HG03457 (cell line): Measurements from ENCODE around the gene EBI3.
"Not testable (repeated sequence)": the region's sequence is repeated elsewhere in the genome, so short reads cannot be mapped to it uniquely, and the experiment has no call there.

Source experiments
- ATAC-seq: cut with Tn5 transposase; IDR thresholded peaks from one replicate; pipeline ENCODE4 v1.9.1; 2021; ENCODE audit warnings: moderate number of reproducible peaks; ENCODE audit not compliant: unreplicated experiment

The EBI3 gene

DNA sequence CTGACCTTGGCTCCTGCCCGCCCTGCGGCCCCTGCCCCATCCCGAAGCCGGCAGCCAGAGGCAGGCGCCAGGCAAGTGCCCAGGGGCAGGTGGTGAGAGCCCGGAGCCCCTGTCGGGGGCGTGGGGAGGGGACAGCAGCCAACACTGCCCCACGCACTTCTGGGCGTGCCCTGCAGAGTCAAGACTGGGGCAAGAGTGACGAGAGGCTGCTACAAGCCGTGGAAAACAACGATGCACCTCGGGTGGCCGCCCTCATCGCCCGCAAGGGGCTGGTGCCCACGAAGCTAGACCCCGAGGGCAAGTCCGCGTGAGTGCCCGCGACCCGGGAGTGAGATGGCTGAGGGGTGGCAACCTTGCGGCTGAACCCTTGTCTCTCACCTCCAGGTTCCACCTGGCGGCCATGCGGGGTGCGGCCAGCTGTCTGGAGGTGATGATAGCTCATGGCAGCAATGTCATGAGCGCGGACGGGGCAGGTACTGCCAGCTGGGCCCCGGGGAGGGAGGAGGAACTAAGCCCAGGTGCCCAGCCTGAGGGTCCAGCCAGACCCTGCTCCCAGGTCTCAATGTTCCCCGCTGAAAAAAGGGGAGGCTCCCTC lies 29.5 kb upstream of the EBI3 start:
- ATAC-seq: no peak

DNA sequence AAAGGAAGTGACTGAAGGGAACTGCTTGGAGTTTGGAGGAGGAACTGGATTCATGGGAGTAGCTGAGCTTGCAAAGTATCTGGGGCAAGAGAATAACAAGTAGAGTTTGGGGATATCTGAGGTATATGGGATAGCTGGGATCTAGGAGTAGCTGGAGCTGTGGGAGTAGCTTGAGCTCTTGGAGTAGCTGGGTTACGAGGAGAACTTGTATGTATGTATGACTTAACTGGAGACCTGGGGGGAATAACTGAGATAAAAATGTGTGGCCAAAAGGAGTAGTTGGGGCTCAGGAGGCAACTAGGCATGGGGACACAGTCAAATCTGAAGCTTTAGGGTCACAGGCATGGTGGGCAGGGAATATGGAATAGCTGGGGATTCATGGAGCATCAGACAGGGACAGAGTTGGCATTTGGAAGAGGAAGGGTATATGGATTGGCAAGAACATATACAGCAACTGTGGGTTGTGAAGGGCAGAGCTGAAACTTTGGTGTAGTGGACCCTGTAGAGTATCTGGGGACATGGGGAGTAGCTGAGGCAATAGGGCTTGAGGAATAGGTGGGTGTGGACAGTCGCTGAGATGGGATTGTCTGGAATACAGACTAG lies 28.3 kb upstream of the EBI3 start:
- ATAC-seq: no peak

DNA sequence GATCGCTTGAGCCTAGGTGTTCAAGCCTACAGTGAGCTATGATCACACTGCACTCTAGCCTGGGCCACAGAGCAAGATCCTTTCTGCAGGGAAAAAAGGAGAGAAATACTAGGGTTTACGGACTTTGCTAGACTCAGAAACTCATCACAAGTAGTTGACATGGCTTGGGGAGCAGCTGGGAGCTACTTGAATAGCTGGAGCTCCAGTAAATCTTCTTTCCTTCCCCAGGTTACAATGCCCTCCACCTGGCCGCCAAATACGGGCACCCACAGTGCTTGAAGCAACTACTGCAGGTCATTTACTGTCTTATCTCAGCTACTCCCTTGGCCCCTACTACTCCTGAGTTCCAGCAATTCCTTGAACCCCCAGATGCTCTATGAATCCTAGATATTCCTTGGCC lies 27.5 kb upstream of the EBI3 start:
- no peak for ATAC-seq

DNA sequence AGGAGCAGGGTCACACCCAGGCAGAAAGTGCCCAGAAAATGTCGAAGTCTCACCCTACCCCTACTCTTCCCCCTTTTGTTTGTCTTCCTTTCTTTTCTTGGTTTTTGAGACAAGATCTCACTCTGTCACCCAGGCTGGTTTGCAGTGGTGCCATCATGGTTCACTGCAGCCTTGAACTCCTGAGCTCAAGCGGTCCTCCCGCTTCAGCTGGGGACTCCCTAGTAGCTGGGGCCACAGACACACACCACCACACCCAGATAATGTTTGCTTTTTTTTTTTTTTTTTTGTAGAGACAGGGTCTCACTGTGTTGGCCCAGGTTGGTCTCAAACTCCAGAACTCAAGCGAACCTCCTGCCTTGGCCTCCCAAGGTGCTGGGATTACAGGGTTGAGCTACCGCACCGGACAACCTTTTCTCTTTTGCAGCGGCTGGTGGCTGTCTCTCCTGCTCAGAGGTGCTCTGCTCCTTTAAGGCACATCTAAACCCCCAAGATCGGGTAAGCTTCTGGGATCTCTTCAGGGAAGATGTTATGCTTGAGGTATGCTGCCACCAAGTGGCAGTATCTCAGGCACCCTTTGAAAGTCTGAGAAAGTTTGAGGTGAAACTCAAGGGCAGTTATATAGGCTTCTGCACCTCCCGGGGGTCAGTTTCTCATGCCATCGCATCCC lies 22.4 kb upstream of the EBI3 start:
- no peak for ATAC-seq

DNA sequence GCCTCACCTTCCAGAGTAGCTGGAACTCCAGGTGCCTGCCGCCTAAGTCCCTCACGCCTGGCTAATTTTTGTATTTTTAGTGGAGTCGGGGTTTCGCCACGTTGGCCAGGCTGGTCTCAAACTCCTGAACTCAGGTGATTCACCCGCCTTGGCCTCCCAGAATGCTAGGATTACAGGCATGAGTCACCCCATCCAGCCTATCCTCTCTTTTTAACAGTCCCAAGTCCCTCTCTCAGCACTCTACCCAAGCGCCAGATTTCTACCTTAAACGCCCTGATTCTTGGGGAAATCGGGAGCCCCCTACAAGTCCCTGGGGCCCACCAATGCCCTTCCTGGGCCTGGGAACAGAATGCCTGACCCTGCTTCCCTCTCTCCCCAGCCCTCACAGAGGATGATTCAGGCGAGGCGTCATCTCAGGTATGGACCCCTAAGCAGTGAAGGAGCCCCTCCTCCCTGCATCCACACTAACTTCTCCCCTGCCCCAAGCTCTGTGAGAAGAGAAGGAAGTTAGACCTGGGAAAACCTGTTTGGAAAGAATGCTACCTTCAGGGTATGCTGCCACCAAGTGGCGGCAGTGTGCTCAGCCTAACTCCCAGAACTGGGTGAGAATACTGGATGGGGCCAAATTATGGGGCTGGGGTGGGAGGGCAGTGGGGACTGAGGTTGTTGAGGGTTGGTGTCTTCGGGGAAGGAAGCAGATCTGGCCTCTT lies 20.8 kb upstream of the EBI3 start:
- ATAC-seq: no peak

DNA sequence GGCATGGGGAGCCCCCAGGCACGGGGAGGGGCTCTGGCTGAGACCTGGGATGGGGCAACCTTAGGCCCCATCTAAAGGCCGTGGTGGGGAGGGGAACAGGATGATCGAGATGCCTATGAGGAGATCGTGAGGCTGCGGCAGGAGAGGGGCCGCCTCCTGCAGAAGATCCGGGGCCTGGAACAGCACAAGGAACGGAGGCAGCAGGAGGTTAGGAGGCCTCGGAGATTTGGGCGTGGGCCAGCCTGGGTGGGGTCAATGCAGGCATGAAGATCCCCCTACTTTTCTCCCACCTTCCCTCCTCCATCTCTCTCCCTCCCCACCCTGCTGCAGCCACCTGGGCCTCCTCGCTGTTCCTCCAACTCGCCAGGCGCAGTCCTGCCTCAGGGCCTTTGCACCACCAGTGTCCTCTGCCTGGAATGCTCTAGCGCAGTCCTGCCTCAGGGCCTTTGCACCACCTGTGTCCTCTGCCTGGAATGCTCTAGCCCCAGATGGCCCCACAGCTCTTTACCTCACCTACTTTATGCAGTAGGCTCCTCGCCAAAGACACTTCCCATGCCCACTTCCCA lies 19.1 kb upstream of the EBI3 start:
- ATAC-seq: no peak

DNA sequence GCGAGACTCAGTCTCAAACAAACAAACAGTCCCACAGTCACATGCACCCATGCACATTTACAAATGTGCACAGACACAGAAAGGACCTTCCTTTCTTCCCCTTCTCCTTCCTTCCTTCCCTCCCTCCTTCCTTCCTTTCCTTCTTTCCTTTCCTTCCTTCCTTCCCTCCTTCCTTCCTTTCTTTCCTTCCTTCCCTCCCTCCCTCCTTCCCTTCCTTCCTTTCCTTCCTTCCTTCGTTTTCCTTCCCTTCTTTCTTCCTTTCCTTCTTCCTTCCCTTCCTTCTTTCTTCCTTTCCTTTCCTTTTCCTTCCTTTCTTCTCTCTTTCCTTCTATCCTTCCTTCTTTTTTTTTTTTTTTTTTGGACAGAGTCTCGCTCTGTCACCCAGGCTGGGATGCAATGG lies 16.2 kb upstream of the EBI3 start:
- ATAC-seq: no peak

DNA sequence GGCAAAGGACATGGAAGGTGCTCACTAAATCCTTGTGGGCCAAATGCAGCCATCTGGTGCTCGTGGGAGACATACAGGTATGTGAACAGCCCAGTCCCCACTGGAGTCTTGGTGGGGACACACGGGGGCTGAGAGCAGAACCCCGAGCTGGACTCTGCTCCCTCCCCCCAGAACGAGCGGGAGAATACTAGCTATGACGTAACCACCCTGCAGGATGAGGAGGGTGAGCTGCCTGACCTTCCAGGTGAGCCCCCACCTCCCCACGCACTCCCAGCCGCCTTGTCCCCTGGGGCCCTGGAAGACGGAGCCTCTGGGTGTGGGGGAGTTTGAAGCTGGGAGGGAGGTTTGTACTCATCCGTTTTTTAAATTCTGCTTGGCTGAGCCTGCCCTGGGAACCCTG lies 13.5 kb upstream of the EBI3 start:
- no peak for ATAC-seq

DNA sequence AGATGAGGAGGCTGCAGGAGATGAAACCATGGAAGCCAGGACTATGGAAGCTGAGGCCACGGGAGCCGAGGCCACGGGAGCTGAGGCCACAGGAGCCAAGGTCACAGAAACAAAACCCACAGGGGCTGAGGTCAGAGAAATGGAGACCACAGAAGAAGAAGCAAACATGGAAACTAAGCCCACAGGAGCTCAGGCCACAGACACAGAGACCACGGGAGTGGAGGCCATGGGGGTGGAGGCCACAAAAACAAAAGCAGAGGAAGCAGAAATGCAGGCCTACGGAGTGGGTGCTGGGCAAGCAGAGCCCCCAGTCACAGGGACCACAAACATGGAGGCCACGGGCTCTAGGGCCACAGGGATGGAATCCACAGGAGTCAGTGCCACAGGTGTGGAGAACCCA lies 12.5 kb upstream of the EBI3 start:
- ATAC-seq: no peak

DNA sequence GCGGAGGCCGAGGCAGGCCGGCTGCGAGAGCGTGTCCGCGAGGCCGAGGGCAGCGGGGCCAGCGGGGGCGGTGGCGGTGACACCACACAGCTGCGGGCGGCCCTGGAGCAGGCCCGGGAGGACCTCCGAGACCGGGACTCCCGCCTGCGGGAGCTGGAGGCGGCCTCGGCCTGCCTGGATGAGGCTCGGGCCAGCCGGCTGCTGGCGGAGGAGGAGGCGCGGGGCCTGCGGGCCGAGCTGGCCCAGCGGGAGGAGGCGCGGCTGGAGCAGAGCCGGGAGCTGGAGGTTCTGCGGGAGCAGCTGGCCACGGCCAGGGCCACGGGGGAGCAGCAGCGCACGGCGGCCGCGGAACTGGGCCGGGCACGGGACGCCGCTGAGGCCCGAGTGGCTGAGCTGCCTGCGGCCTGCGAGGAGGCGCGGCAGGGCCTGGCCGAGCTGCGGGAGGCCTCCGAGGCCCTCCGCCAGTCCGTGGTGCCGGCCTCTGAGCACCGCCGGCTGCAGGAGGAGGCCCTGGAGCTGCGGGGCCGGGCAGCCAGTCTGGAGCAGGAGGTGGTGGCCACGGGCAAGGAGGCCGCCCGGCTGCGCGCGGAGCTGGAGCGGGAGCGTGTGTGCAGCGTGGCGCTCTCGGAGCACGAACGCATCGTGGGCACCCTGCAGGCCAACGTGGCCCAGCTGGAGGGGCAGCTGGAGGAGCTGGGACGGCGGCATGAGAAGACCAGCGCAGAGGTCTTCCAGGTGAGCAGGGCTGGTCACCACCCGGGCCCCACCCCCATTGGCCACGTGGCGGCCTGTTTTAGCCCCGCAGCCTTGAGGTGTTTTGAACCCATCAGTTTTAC lies 11.7 kb upstream of the EBI3 start:
- ATAC-seq: no peak

DNA sequence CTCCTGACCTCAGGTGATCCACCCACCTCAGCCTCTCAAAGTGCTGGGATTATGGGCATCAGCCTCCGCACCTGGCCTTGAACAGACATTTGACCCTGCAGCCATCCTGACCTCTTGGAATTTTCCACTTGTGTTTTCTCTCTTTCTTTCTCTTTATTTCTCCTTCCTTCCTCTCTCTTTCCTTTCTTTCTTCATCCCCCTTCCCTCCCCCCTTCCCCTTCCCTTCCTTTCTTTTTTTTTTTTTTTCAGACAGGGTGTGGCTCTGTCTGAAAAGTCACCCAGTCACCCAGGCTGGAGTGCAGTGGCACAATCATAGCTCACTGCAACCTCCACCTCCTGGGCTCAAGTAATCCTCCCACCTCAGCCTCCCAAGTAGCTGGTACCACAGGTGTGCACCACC lies 10.8 kb upstream of the EBI3 start:
- ATAC-seq: not testable (repeated sequence)

DNA sequence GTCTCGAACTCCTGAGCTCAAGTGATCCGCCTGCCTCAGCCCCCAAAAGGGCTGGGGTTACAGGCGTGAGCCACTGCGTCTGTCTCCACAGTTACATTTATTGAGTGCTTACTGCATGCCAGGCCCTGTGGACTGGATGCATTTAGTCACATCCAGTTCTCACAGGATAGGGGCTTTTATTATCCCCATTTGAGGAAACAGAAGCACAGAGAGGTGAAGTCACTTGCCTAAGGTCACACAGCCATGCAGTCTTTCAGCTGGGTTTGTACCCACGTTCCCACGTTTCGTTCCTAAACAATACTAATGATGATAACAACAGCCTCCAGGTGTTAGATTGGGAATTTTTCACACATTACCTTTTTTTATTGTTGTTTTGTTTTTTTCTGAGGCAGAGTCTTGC lies 9.1 kb upstream of the EBI3 start:
- ATAC-seq: no peak

DNA sequence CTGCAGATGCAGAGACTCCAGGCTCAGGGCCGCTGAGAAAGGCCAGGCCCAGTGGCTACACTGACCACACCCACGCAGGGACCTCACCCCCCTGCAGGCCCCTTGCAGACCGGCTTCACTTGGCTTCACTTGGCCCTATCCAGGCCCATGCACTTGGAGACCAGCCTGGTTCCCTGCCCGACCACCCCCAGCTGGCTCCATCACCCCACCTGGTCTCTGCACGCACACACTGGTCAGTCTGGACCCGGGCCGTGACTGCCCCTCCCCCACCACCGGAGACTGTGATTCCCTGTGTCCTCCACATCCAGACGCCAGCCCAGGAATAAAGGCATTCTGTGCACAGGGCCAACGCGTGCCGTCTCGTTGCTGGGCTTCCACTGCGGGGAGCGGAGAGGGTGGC lies 4.9 kb upstream of the EBI3 start:
- ATAC-seq: no peak

DNA sequence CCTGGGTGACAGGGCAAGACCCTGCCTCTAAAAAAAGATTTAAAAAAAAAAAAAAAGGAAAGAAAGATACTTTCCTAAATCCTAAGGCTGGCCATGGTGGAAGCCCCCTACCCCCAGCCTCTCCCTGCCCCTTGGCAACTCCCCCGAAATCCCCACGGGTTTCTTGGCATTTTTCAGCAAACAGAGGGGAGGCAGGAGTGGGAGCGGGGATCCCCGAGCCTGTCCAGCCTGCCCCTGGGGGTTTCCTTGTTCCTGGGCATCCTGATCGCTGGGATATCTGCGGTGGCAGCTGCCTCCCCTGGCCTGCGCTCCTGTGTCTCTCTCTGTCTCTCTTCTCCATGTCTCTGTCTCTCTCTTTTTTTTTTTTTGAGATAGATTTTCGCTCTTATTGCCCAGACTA lies 3.4 kb upstream of the EBI3 start:
- ATAC-seq: no peak

DNA sequence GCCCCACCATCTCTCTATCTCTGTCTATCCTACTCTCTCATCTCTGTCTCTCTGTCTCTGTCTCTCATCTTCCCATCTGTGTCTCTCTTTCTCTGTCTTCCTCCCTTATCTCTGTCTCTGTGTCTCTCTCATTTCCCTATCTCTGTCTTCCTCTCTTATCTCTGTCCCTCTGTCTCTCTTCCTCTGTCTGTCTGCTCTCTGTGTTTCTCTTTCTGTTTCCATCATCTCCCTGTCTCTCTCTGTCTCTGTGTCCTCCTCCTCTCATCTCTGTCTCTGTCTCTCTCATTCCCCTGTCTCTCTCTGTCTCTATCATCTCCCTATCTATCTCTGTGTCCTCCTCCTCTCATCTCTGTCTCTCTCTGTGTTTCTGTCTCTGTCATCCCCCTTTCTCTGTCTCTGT lies 1.6 kb upstream of the EBI3 start:
- ATAC-seq: no peak

DNA sequence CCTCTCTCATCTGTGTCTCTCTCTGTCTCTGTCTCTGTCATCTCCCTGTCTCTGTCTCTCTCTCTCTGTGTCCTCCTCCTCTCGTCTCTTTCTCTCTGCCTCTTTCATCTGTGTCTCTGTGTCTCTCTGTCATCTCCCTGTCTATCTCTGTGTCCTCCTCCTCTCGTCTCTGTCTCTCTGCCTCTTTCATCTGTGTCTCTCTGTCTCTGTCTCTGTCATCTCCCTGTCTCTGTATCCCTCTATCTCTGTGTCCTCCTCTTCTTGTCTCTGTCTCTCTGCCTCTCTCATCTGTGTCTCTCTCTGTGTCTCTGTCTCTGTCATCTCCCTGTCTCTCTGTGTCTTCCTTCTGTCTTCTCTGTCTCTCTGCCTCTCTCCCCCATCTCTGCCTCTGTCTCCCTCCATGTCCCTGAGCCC lies 551 bp upstream of the EBI3 start:
- ATAC-seq: no peak

DNA sequence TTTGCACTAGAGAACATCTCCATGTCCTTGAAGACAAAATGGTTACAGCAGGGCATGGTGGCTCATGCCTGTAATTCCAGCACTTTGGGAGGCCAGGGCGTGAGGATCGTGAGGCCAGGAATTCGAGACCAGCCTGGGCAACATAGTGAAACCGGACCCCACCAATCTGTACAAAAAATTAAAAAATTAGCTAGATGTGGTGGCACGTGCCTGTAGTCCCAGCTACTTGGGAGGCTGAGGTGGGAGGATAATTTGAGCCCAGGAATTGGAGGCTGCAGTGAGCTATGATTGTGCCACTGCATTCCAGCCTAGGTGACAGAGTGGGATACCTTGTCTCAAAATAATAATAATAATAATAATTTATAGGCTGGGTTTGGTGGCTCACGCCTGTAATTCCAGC lies 914 bp downstream of the EBI3 start:
- ATAC-seq: not testable (repeated sequence)

DNA sequence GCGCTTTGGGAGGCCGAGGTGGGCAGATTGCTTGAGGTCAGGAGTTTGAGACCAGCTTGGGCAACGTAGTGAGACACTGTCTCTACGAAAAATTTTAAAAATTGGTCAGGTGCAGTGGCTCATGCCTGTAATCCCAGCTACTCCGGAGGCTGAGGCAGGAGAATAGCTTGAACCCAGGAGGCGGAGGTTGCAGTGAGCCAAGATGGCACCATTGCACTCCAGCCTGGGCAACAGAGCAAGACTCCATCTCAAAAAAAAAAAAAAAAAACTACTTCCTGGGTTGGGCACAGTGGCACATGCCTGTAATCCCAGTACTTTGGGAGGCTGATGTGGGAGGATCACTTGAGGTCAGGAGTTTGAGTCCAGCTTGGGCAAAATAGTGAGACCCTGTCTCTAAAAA lies 2.2 kb downstream of the EBI3 start:
- ATAC-seq: not testable (repeated sequence)

DNA sequence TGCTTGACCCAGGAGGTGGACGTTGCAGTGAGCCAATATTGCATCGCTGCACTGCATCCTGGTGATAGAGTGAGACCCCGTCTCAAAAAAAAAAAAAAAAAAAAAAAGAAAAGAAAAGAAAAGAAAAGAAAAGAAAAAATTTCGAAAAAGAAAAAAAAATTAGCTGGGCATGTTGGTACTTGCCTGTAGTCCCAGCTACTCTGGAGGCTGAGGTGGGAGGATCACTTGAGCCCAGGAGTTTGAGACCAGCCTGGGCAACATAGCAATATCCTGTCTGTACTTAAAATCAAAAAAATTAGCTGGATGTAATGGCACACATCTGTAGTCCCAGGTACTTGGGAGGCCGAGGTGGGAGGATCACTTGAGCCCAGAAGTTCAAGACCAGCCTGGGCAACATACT lies 2.8 kb downstream of the EBI3 start:
- ATAC-seq: not testable (repeated sequence)

DNA sequence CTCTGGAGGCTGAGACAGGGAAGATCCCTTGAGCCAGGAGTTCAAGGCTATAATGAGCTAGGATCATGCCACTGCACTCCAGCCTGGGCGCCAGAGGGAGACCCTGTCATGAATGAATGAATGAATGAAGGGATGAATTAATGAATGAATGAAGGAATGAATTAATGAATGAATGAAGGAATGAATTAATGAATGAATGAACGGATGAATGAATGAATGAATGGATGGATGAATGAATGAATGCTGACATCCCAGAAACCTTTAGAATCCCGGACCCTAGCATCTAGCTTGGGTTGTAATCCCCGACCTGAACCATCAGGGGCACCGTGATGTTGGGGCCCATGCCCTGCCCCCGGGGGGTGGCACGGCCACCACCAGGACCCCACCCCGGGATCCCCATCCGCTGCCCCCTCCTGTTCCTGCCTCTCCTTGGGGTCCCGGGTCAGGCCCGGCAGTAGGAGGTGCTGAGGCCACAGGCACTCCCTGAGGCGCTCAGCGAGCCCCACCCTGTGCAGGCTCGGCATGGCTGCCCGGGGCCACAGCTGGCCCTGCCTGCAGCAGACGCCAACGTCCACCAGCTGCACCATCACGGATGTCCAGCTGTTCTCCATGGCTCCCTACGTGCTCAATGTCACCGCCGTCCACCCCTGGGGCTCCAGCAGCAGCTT lies 3.4 kb downstream of the EBI3 start:
- no peak for ATAC-seq
